ENCODE measurements around the gene INTS14.
"Not testable (repeated sequence)": the region's sequence is repeated elsewhere in the genome, so short reads cannot be mapped to it uniquely, and the experiment has no call there.

The INTS14 gene

DNA sequence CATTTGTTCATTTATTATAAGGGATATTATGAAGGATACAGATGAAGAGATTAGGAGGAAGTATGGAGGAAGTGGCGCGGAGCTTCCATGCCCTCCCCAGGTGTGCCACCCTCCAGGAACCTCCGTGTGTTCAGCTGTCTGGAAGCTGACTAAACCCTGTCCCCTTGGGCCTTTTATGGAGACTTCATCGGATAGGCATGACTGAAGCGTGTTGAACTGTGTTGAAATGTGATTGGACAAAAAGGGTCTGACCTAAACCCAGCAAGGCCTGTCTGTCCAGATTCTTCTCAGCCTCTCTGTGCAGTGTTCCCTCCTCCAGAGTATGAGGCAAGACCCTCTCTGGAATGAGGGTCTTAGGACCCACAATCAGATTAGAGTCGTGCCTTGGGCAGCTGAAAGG is 49.0 kb downstream of the INTS14 start:
- in situ Hi-C loops (cut with HindIII; ENCODE audit: low pct_ligation_motif_present, low sequenced_read_pairs), result no loop called here
- Histone ChIP-seq H3K4me3 (ENCODE audit: low read depth, low read length) (no peak overlapping the region), H3K36me3 (replicated peaks) (peaks cover 31% of the 10 kb centered on the region), H3K27me3 (replicated peaks) (no peaks in the 10 kb centered on the region), H3K27ac (no peak overlapping the region)
- DNase-seq, result no peak
- no peak for TF ChIP-seq CTCF (IDR thresholded peaks at IDR 0.05; ENCODE audit: low read depth, low read length, missing control alignments)

DNA sequence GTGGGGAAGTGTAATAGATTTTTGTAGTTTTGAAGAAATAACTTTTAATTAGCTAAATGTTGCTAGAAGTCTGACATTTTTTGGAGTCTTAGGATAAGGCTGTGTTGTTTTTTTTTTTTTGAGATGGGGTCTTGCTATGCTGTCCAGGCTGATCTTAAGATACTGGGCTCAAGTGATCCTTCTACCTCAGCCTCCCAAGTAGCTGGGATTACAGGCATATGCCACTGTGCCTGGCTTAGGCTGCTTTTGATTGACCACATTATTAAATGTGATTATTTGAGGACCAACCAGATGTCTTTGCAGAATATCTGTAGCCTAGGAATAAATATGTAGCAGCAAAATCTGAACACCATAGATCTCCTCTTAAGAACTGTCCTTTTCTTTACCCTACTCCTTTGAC is 51.0 kb downstream of the INTS14 start:
- Histone ChIP-seq H3K36me3 (replicated peaks) (peaks cover 27% of the 10 kb centered on the region), H3K4me3 (ENCODE audit: low read depth, low read length) (no peak overlapping the region), H3K27me3 (replicated peaks) (no peaks in the 10 kb centered on the region), H3K27ac (no peak overlapping the region)
- in situ Hi-C loops (cut with HindIII; ENCODE audit: low pct_ligation_motif_present, low sequenced_read_pairs), result no loop called here
- DNase-seq, result no peak
- no peak for TF ChIP-seq CTCF (IDR thresholded peaks at IDR 0.05; ENCODE audit: low read depth, low read length, missing control alignments)

GRCh38 chr15:65558997-65559760 is 51.8 kb downstream of the INTS14 start:
- peaks cover 21% of the 10 kb centered on the region for H3K36me3 ChIP-seq (replicated peaks)

GRCh38 chr15:65558336-65558735 is 52.6 kb downstream of the INTS14 start:
- Histone ChIP-seq H3K27ac (no peak overlapping the region), H3K4me3 (ENCODE audit: low read depth, low read length) (no peak overlapping the region), H3K27me3 (replicated peaks) (no peaks in the 10 kb centered on the region), H3K36me3 (replicated peaks) (peaks cover 14% of the 10 kb centered on the region)
- DNase-seq, result no peak
- no peak for TF ChIP-seq CTCF (IDR thresholded peaks at IDR 0.05; ENCODE audit: low read depth, low read length, missing control alignments)
- in situ Hi-C loops (cut with HindIII; ENCODE audit: low pct_ligation_motif_present, low sequenced_read_pairs), result no loop called here

More at GRCh38 chr15:65558997-65559760, 51.8 kb downstream of the INTS14 start:
- no peaks in the 10 kb centered on the region for H3K27me3 ChIP-seq (replicated peaks)
- TF ChIP-seq CTCF (IDR thresholded peaks at IDR 0.05; ENCODE audit: low read depth, low read length, missing control alignments), result no peak
- in situ Hi-C loops (cut with HindIII; ENCODE audit: low pct_ligation_motif_present, low sequenced_read_pairs), result no loop called here
- H3K4me3 ChIP-seq (ENCODE audit: low read depth, low read length), result no peak overlapping the region
- no peak overlapping the region for H3K27ac ChIP-seq
- no peak for DNase-seq

GRCh38 chr15:65556622-65557021 is 54.3 kb downstream of the INTS14 start:
- no peak for TF ChIP-seq CTCF (IDR thresholded peaks at IDR 0.05; ENCODE audit: low read depth, low read length, missing control alignments)
- in situ Hi-C loops (cut with HindIII; ENCODE audit: low pct_ligation_motif_present, low sequenced_read_pairs), result no loop called here
- H3K27me3 ChIP-seq (replicated peaks), result no peaks in the 10 kb centered on the region
- H3K27ac ChIP-seq, result no peak overlapping the region
- no peak for DNase-seq
- H3K4me3 ChIP-seq (ENCODE audit: low read depth, low read length), result no peak overlapping the region
- H3K36me3 ChIP-seq (replicated peaks), result peaks cover 14% of the 10 kb centered on the region

GRCh38 chr15:65553691-65554090 is 57.2 kb downstream of the INTS14 start:
- no peak for TF ChIP-seq CTCF (IDR thresholded peaks at IDR 0.05; ENCODE audit: low read depth, low read length, missing control alignments)
- H3K36me3 ChIP-seq (replicated peaks), result peaks cover 9% of the 10 kb centered on the region
- no peak for DNase-seq
- H3K4me3 ChIP-seq (ENCODE audit: low read depth, low read length), result no peak overlapping the region
- no peak overlapping the region for H3K27ac ChIP-seq
- in situ Hi-C loops (cut with HindIII; ENCODE audit: low pct_ligation_motif_present, low sequenced_read_pairs), result no loop called here
- H3K27me3 ChIP-seq (replicated peaks), result no peaks in the 10 kb centered on the region

GRCh38 chr15:65552851-65553250 is 58.1 kb downstream of the INTS14 start:
- H3K36me3 ChIP-seq (replicated peaks); DNase-seq; H3K27me3 ChIP-seq (replicated peaks); H3K4me3 ChIP-seq (ENCODE audit: low read depth, low read length); H3K27ac ChIP-seq; in situ Hi-C loops (cut with HindIII; ENCODE audit: low pct_ligation_motif_present, low sequenced_read_pairs): not testable (repeated sequence)

Data from brain microvascular endothelial cell (primary cell).